T-cell (primary cell): ENCODE results near the gene NAIF1. TPM values are rescaled to one million over a fixed set of nuclear protein-coding genes. Genes with fewer than 3 reads are reported as not detected.
A peak's percentile ranks its signal among the peaks of the same experiment; 100 is the strongest.

ENCODE experiments used
- ATAC-seq, 4 experiments: fragments of 200-7000 bp in 3 of 4; fragments of 150-1000 bp in 1 of 4; cut with Tn5 transposase; replicated peaks in 1 of 4; 1 replicate in 3 of 4; 2 replicates in 1 of 4; pipeline ENCODE4 v1.10.0; 2021; ENCODE audit warnings: moderate library complexity in 3 of 4, mild to moderate bottlenecking in 2 of 4, moderate number of reproducible peaks in 1 of 4
- CTCF ChIA-PET, 2 donors: fragments of 300-600 bp; sonication (Branson Sonifier 250); formaldehyde crosslinking; loops; one replicate each; lab custom pipeline; 2022; ENCODE audit warnings: antibody characterized with exemption in 2 of 2; lab: Charles Lee
- POLR2A ChIA-PET, 2 donors: fragments of 300-600 bp; sonication (Branson Sonifier 250); formaldehyde crosslinking; loops; one replicate each; lab custom pipeline; 2022; ENCODE audit warnings: antibody characterized with exemption in 2 of 2; lab: Charles Lee
- DNase-seq, 35 experiments: peaks; one replicate each; pipeline versions ENCODE4 v3.0.0 to v3.0.0-alpha.2; 2013 to 2023
- H3K27ac ChIP-seq: one replicate; pipeline ENCODE4 v1.5.1; 2013; ENCODE audit warnings: low read length
- H3K27me3 ChIP-seq, 2 experiments: replicated peaks in 1 of 2; 1 replicate in 1 of 2; 2 replicates in 1 of 2; pipeline versions ENCODE4 v1.6.1 to v1.7.0; 2013; ENCODE audit warnings: low read length in 1 of 2, mixed read lengths in 1 of 2; ENCODE audit not compliant: control insufficient read depth in 2 of 2, insufficient read depth in 2 of 2; ENCODE audit errors: extremely low read depth in 1 of 2
- H3K36me3 ChIP-seq, 2 donors: 1 replicate in 1 of 2; 2 replicates in 1 of 2; pipeline versions ENCODE4 v1.6.1 to v1.7.0; 2013; ENCODE audit warnings: low read length in 1 of 2; ENCODE audit not compliant: control insufficient read depth in 2 of 2, insufficient read depth in 1 of 2; ENCODE audit errors: extremely low read depth in 1 of 2
- H3K4me1 ChIP-seq, 2 experiments: 1 replicate in 1 of 2; 2 replicates in 1 of 2; pipeline versions ENCODE4 v1.6.1 to v1.7.0; 2013; ENCODE audit warnings: low read length in 2 of 2, mixed read lengths in 1 of 2; ENCODE audit not compliant: insufficient read depth in 2 of 2, control insufficient read depth in 1 of 2; ENCODE audit errors: extremely low read depth in 1 of 2
- H3K4me3 ChIP-seq, 2 donors: 1 replicate in 1 of 2; 2 replicates in 1 of 2; pipeline versions ENCODE4 v1.5.1 to v1.7.0; 2013; ENCODE audit warnings: mild to moderate bottlenecking in 2 of 2, low read length in 1 of 2, moderate library complexity in 1 of 2; ENCODE audit not compliant: control insufficient read depth in 1 of 2; ENCODE audit errors: extremely low read depth in 1 of 2
- H3K9me3 ChIP-seq: 2 replicates; pipeline ENCODE4 v1.7.0; 2013
- H3K27ac Mint-ChIP-seq, 2 donors: one replicate each; pipeline ENCODE4 v1.8.0; 2020 to 2021; ENCODE audit warnings: mild to moderate bottlenecking in 2 of 2, mixed read lengths in 2 of 2
- H3K27me3 Mint-ChIP-seq, 2 donors: one replicate each; pipeline ENCODE4 v1.8.0; 2021 to 2022; ENCODE audit warnings: mixed read lengths in 2 of 2
- H3K36me3 Mint-ChIP-seq: one replicate; pipeline ENCODE4 v1.8.0; 2021; ENCODE audit warnings: mixed read lengths
- H3K4me1 Mint-ChIP-seq, 3 donors: one replicate each; pipeline ENCODE4 v1.8.0; 2020 to 2022; ENCODE audit warnings: mixed read lengths in 3 of 3, mild to moderate bottlenecking in 1 of 3
- H3K4me3 Mint-ChIP-seq, 3 donors: one replicate each; pipeline ENCODE4 v1.8.0; 2020 to 2022; ENCODE audit warnings: mild to moderate bottlenecking in 3 of 3, mixed read lengths in 3 of 3, moderate library complexity in 3 of 3
- H3K9me3 Mint-ChIP-seq, 3 donors: one replicate each; pipeline ENCODE4 v1.8.0; 2020 to 2022; ENCODE audit warnings: mixed read lengths in 3 of 3
- WGBS: methylation state at CpG from one replicate; pipeline ENCODE4 v1.1.5; 2013; ENCODE audit warnings: missing lambda C conversion rate; ENCODE audit not compliant: insufficient coverage; 5-methylcytosine and 5-hydroxymethylcytosine counted together
- total RNA-seq, 35 experiments: library from RNA in 6 of 35; stranded (reverse) in 6 of 35; fragments of 120-200 nt in 1 of 35; gene quantifications; one replicate each; pipeline versions ENCODE4 v1.2.1 to v1.2.4 and lab custom pipeline; 2013 to 2026

Gene NAIF1
- total RNA-seq, 5 donors from 2014 or later (not counting 1 experiment from before 2014, with no cell fraction given), result 11.6 to 14.9 (median 13.8) TPM

GRCh38 chr9:128057724-128058409 is 9.3 kb downstream of the NAIF1 start:
- H3K36me3 Mint-ChIP-seq, result peaks cover 3% of the 10 kb centered on the region
- H3K4me1 ChIP-seq, result peaks cover 10 to 28% of the 10 kb centered on the region in 2 experiments
- peaks cover 2 to 3% of the 10 kb centered on the region in 2 donors for H3K36me3 ChIP-seq
- H3K4me3 ChIP-seq, result no peak overlapping the region
- DNase-seq, result no peak
- ChIA-PET POLR2A (no interaction called here), CTCF (no interaction called here)
- H3K27ac ChIP-seq, result no peak overlapping the region
- no peak for ATAC-seq
- peaks cover 20 to 22% (median 22%) of the 10 kb centered on the region in 3 donors for H3K4me1 Mint-ChIP-seq
- 78% methylated on average over 4 of the region's 8 CpGs for WGBS
- H3K4me3 Mint-ChIP-seq, result no peak overlapping the region
- no peaks in the 10 kb centered on the region for H3K9me3 ChIP-seq
- H3K27me3 Mint-ChIP-seq, result peaks cover 1 to 4% of the 10 kb centered on the region in 2 donors
- H3K27me3 ChIP-seq, result no peaks in the 10 kb centered on the region
- H3K9me3 Mint-ChIP-seq, result no peaks in the 10 kb centered on the region
- H3K27ac Mint-ChIP-seq, result no peak overlapping the region

- H3K4me1 Mint-ChIP-seq, result peaks cover 14 to 15% (median 15%) of the 10 kb centered on the region in 3 donors
- peaks cover 1 to 4% of the 10 kb centered on the region in 2 donors for H3K27me3 Mint-ChIP-seq
- H3K27me3 ChIP-seq, result no peaks in the 10 kb centered on the region
- H3K9me3 ChIP-seq, result no peaks in the 10 kb centered on the region
- H3K27ac Mint-ChIP-seq, result no peak overlapping the region
- H3K36me3 Mint-ChIP-seq, result peaks cover under 1% of the 10 kb centered on the region
- H3K36me3 ChIP-seq, result peaks cover 0 to 3% of the 10 kb centered on the region in 2 donors
- 91% methylated on average over 12 of the region's 14 CpGs for WGBS
- H3K9me3 Mint-ChIP-seq, result no peaks in the 10 kb centered on the region
- H3K4me3 Mint-ChIP-seq, result no peak overlapping the region
- DNase-seq (no peak), ATAC-seq (no peak)
- H3K4me1 ChIP-seq, result peaks cover 6 to 20% of the 10 kb centered on the region in 2 experiments
- ChIA-PET POLR2A (interaction anchor here in 1 of 2 donors (0.6 kb wide), 1 partner anchor 64 kb away, joined by 5 read pairs; no protein-coding TSS in a partner anchor), CTCF (no interaction called here)
- no peak overlapping the region for H3K4me3 ChIP-seq
- H3K27ac ChIP-seq, result no peak overlapping the region
These were observed 10.0 kb downstream of the NAIF1 start for GRCh38 chr9:128056887-128057723.

- Histone ChIP-seq H3K4me1 (peaks cover 4 to 10% of the 10 kb centered on the region in 2 experiments), H3K27ac (no peak overlapping the region), H3K4me3 (no peak overlapping the region), H3K27me3 (no peaks in the 10 kb centered on the region), H3K9me3 (no peaks in the 10 kb centered on the region), H3K36me3 (peaks cover 0 to 3% of the 10 kb centered on the region in 2 donors)
- Mint-ChIP-seq H3K4me3 (no peak overlapping the region), H3K27ac (no peak overlapping the region), H3K27me3 (peaks cover 1 to 4% of the 10 kb centered on the region in 2 donors), H3K4me1 (peaks cover 4 to 5% (median 5%) of the 10 kb centered on the region in 3 donors), H3K9me3 (no peaks in the 10 kb centered on the region), H3K36me3 (no peaks in the 10 kb centered on the region)
- 80% methylated on average over 1 of the region's 3 CpGs for WGBS
- ChIA-PET CTCF (interaction anchor here in 1 of 2 donors (1.0 kb wide), 1 partner anchor 8 kb away, joined by 3 read pairs; no protein-coding TSS in a partner anchor), POLR2A (no interaction called here)
- DNase-seq (no peak), ATAC-seq (no peak)
These were observed 11.0 kb downstream of the NAIF1 start for GRCh38 chr9:128056086-128056485.

- H3K27me3 ChIP-seq, result no peaks in the 10 kb centered on the region
- Mint-ChIP-seq H3K27me3 (peaks cover 1 to 4% of the 10 kb centered on the region in 2 donors), H3K4me1 (no peaks in the 10 kb centered on the region), H3K27ac (no peak overlapping the region), H3K36me3 (no peaks in the 10 kb centered on the region), H3K4me3 (no peak overlapping the region), H3K9me3 (no peaks in the 10 kb centered on the region)
- H3K27ac ChIP-seq, result no peak overlapping the region
- CTCF ChIA-PET, result interaction anchor here in 1 of 2 donors (0.7 to 1.0 kb wide), 2 partner anchors 9 to 22 kb away, joined by 3 read pairs; no protein-coding TSS in a partner anchor
- POLR2A ChIA-PET, result interaction anchor here in 1 of 2 donors (0.5 kb wide), 1 partner anchor 127 kb away, joined by 5 read pairs; no protein-coding TSS in a partner anchor
- 84% methylated on average over 6 of the region's 7 CpGs for WGBS
- H3K36me3 ChIP-seq, result peaks cover 0 to 3% of the 10 kb centered on the region in 2 donors
- ATAC-seq (no peak), DNase-seq (no peak)
- no peak overlapping the region for H3K4me3 ChIP-seq
- no peaks in the 10 kb centered on the region for H3K9me3 ChIP-seq
- H3K4me1 ChIP-seq, result peaks cover 0 to 4% of the 10 kb centered on the region in 2 experiments
These were observed 11.6 kb downstream of the NAIF1 start for GRCh38 chr9:128055344-128056040.

- Mint-ChIP-seq H3K27me3 (peaks cover 1 to 4% of the 10 kb centered on the region in 2 donors), H3K36me3 (no peaks in the 10 kb centered on the region), H3K9me3 (no peaks in the 10 kb centered on the region), H3K4me3 (no peak overlapping the region), H3K4me1 (no peaks in the 10 kb centered on the region), H3K27ac (no peak overlapping the region)
- DNase-seq, result no peak
- Histone ChIP-seq H3K27ac (no peak overlapping the region), H3K9me3 (no peaks in the 10 kb centered on the region), H3K27me3 (no peaks in the 10 kb centered on the region), H3K36me3 (no peaks in the 10 kb centered on the region), H3K4me1 (no peaks in the 10 kb centered on the region), H3K4me3 (no peak overlapping the region)
- no peak for ATAC-seq
- 89% methylated on average over 2 of the region's 3 CpGs for WGBS
- ChIA-PET POLR2A (no interaction called here), CTCF (interaction anchor here in 1 of 2 donors (0.7 kb wide), 1 partner anchor 31 kb away, joined by 7 read pairs; no protein-coding TSS in a partner anchor)
These were observed 13.0 kb downstream of the NAIF1 start for GRCh38 chr9:128054087-128054486.

- Histone ChIP-seq H3K9me3 (no peaks in the 10 kb centered on the region), H3K4me3 (no peak overlapping the region), H3K27ac (no peak overlapping the region), H3K27me3 (no peaks in the 10 kb centered on the region), H3K36me3 (no peaks in the 10 kb centered on the region), H3K4me1 (no peaks in the 10 kb centered on the region)
- no peaks in the 10 kb centered on the region for H3K9me3 Mint-ChIP-seq
- no peaks in the 10 kb centered on the region for H3K36me3 Mint-ChIP-seq
- H3K4me3 Mint-ChIP-seq, result no peak overlapping the region
- ChIA-PET POLR2A (no interaction called here), CTCF (no interaction called here)
- no peaks in the 10 kb centered on the region for H3K4me1 Mint-ChIP-seq
- ATAC-seq, result no peak
- WGBS, result 89% methylated on average over 7 of the region's 11 CpGs
- peaks cover 1 to 4% of the 10 kb centered on the region in 2 donors for H3K27me3 Mint-ChIP-seq
- H3K27ac Mint-ChIP-seq, result no peak overlapping the region
- peak in 1 of 35 experiments; percentile 13 for DNase-seq
These were observed 13.6 kb downstream of the NAIF1 start for GRCh38 chr9:128053560-128053959.
